Astrocyte (in vitro differentiated cells and primary cell): Measurements from ENCODE around the gene DDB1.

ENCODE experiments used
- EZH2 ChIP-seq: IDR thresholded peaks from 2 replicates; pipeline ENCODE4 v1.6.1; 2012; ENCODE audit warnings: mild to moderate bottlenecking, low read length, inconsistent platforms; ENCODE audit not compliant: insufficient read depth
- TF ChIP-seq, protein P1 (sequence below): IDR thresholded peaks from 2 replicates; pipeline ENCODE4 v1.5.1; 2011; ENCODE audit warnings: low read depth, mild to moderate bottlenecking, inconsistent platforms, low read length, moderate library complexity; ENCODE audit not compliant: insufficient read depth

DNA sequence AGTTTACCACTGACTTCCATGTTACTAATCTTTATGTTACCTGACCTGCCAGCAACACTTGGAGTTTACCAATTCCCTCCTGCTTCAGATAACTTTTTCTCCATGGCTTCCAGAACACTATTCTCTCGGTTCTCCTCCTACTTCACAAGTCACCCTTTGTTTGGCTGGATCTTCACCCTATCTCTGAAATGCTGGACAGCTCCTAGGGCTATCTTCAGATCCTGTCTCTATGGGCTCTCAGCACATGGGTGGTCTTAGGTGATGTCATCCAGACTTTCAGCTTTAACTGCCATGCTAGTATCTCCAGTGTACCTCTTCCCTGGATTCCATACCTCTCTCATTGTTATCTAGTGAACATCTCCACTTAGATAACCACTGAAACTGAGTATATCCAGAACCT, 25.6 kb downstream of the DDB1 start:
- TF ChIP-seq, protein P1, sequence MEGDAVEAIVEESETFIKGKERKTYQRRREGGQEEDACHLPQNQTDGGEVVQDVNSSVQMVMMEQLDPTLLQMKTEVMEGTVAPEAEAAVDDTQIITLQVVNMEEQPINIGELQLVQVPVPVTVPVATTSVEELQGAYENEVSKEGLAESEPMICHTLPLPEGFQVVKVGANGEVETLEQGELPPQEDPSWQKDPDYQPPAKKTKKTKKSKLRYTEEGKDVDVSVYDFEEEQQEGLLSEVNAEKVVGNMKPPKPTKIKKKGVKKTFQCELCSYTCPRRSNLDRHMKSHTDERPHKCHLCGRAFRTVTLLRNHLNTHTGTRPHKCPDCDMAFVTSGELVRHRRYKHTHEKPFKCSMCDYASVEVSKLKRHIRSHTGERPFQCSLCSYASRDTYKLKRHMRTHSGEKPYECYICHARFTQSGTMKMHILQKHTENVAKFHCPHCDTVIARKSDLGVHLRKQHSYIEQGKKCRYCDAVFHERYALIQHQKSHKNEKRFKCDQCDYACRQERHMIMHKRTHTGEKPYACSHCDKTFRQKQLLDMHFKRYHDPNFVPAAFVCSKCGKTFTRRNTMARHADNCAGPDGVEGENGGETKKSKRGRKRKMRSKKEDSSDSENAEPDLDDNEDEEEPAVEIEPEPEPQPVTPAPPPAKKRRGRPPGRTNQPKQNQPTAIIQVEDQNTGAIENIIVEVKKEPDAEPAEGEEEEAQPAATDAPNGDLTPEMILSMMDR: no peak
- TF ChIP-seq EZH2: no peak
